ENCODE measurements around the gene RHOF.

The RHOF gene

GRCh38 chr12:121786440-121786825 is 7.1 kb downstream of the RHOF start:
- Histone ChIP-seq H3K9ac (ENCODE audit: low read length in 5 of 5) (no peak overlapping the region), H3K9me3 (ENCODE audit: control insufficient read depth in 5 of 5, low read length in 5 of 5) (no peaks in the 10 kb centered on the region), H3K36me3 (ENCODE audit: control insufficient read depth in 5 of 5, insufficient read depth in 5 of 5, low read length in 5 of 5) (no peaks in the 10 kb centered on the region), H3K4me1 (ENCODE audit: control insufficient read depth in 5 of 5, insufficient read depth in 5 of 5, low read length in 5 of 5) (peaks cover 2 to 55% (median 35%) of the 10 kb centered on the region in 5 donors), H3K4me3 (ENCODE audit: low read depth in 1 of 5, low read length in 5 of 5) (no peak overlapping the region), H3K27ac (ENCODE audit: low read depth, low read length) (no peak overlapping the region), H3K27me3 (ENCODE audit: control insufficient read depth in 5 of 5, insufficient read depth in 4 of 5, low read length in 5 of 5) (no peaks in the 10 kb centered on the region)

GRCh38 chr12:121784460-121784859 is 9.0 kb downstream of the RHOF start:
- Histone ChIP-seq H3K4me1 (ENCODE audit: control insufficient read depth in 5 of 5, insufficient read depth in 5 of 5, low read length in 5 of 5) (peaks cover 2 to 47% (median 27%) of the 10 kb centered on the region in 5 donors), H3K4me3 (ENCODE audit: low read depth in 1 of 5, low read length in 5 of 5) (no peak overlapping the region), H3K27ac (ENCODE audit: low read depth, low read length) (no peak overlapping the region), H3K36me3 (ENCODE audit: control insufficient read depth in 5 of 5, insufficient read depth in 5 of 5, low read length in 5 of 5) (peaks cover 0 to 11% (median 8%) of the 10 kb centered on the region in 5 donors), H3K9ac (ENCODE audit: low read length in 5 of 5) (no peak overlapping the region), H3K9me3 (ENCODE audit: control insufficient read depth in 5 of 5, low read length in 5 of 5) (no peaks in the 10 kb centered on the region), H3K27me3 (ENCODE audit: control insufficient read depth in 5 of 5, insufficient read depth in 4 of 5, low read length in 5 of 5) (no peaks in the 10 kb centered on the region)

GRCh38 chr12:121783766-121784165 is 9.7 kb downstream of the RHOF start:
- Histone ChIP-seq H3K36me3 (ENCODE audit: control insufficient read depth in 5 of 5, insufficient read depth in 5 of 5, low read length in 5 of 5) (peaks cover 0 to 18% (median 13%) of the 10 kb centered on the region in 5 donors), H3K9me3 (ENCODE audit: control insufficient read depth in 5 of 5, low read length in 5 of 5) (no peaks in the 10 kb centered on the region), H3K27ac (ENCODE audit: low read depth, low read length) (no peak overlapping the region), H3K9ac (ENCODE audit: low read length in 5 of 5) (no peak overlapping the region), H3K4me1 (ENCODE audit: control insufficient read depth in 5 of 5, insufficient read depth in 5 of 5, low read length in 5 of 5) (peaks cover 2 to 40% (median 20%) of the 10 kb centered on the region in 5 donors), H3K27me3 (ENCODE audit: control insufficient read depth in 5 of 5, insufficient read depth in 4 of 5, low read length in 5 of 5) (no peaks in the 10 kb centered on the region), H3K4me3 (ENCODE audit: low read depth in 1 of 5, low read length in 5 of 5) (no peak overlapping the region)

GRCh38 chr12:121781998-121782979 is 11.2 kb downstream of the RHOF start:
- Histone ChIP-seq H3K36me3 (ENCODE audit: control insufficient read depth in 5 of 5, insufficient read depth in 5 of 5, low read length in 5 of 5) (peaks cover 0 to 22% (median 13%) of the 10 kb centered on the region in 5 donors), H3K9me3 (ENCODE audit: control insufficient read depth in 5 of 5, low read length in 5 of 5) (no peaks in the 10 kb centered on the region), H3K4me1 (ENCODE audit: control insufficient read depth in 5 of 5, insufficient read depth in 5 of 5, low read length in 5 of 5) (peaks cover 2 to 36% (median 20%) of the 10 kb centered on the region in 5 donors), H3K27me3 (ENCODE audit: control insufficient read depth in 5 of 5, insufficient read depth in 4 of 5, low read length in 5 of 5) (no peaks in the 10 kb centered on the region), H3K4me3 (ENCODE audit: low read depth in 1 of 5, low read length in 5 of 5) (no peak overlapping the region), H3K27ac (ENCODE audit: low read depth, low read length) (peak overlapping the region; percentile 65), H3K9ac (ENCODE audit: low read length in 5 of 5) (peak overlapping the region in 2 of 5 donors; percentile 8 to 10)

- peak overlapping the region; percentile 65 for H3K27ac ChIP-seq (ENCODE audit: low read depth, low read length)
- H3K4me1 ChIP-seq (ENCODE audit: control insufficient read depth in 5 of 5, insufficient read depth in 5 of 5, low read length in 5 of 5): peaks cover 2 to 32% (median 20%) of the 10 kb centered on the region in 5 donors
- peaks cover 0 to 22% (median 13%) of the 10 kb centered on the region in 5 donors for H3K36me3 ChIP-seq (ENCODE audit: control insufficient read depth in 5 of 5, insufficient read depth in 5 of 5, low read length in 5 of 5)
- peak overlapping the region in 2 of 5 donors; percentile 8 to 19 for H3K9ac ChIP-seq (ENCODE audit: low read length in 5 of 5)
- no peak overlapping the region for H3K4me3 ChIP-seq (ENCODE audit: low read depth in 1 of 5, low read length in 5 of 5)
- H3K9me3 ChIP-seq (ENCODE audit: control insufficient read depth in 5 of 5, low read length in 5 of 5): no peaks in the 10 kb centered on the region
- no peaks in the 10 kb centered on the region for H3K27me3 ChIP-seq (ENCODE audit: control insufficient read depth in 5 of 5, insufficient read depth in 4 of 5, low read length in 5 of 5)
Observed at GRCh38 chr12:121781484-121781997, 11.9 kb downstream of the RHOF start.

GRCh38 chr12:121780429-121780828 is 13.1 kb downstream of the RHOF start:
- no peak overlapping the region for H3K27ac ChIP-seq (ENCODE audit: low read depth, low read length)
- H3K4me1 ChIP-seq (ENCODE audit: control insufficient read depth in 5 of 5, insufficient read depth in 5 of 5, low read length in 5 of 5): peaks cover 2 to 33% (median 23%) of the 10 kb centered on the region in 5 donors
- peaks cover 0 to 22% (median 13%) of the 10 kb centered on the region in 5 donors for H3K36me3 ChIP-seq (ENCODE audit: control insufficient read depth in 5 of 5, insufficient read depth in 5 of 5, low read length in 5 of 5)
- H3K9me3 ChIP-seq (ENCODE audit: control insufficient read depth in 5 of 5, low read length in 5 of 5): no peaks in the 10 kb centered on the region
- no peak overlapping the region for H3K4me3 ChIP-seq (ENCODE audit: low read depth in 1 of 5, low read length in 5 of 5)
- H3K27me3 ChIP-seq (ENCODE audit: control insufficient read depth in 5 of 5, insufficient read depth in 4 of 5, low read length in 5 of 5): no peaks in the 10 kb centered on the region
- no peak overlapping the region for H3K9ac ChIP-seq (ENCODE audit: low read length in 5 of 5)

GRCh38 chr12:121779422-121779895 is 14.0 kb downstream of the RHOF start:
- H3K4me1 ChIP-seq (ENCODE audit: control insufficient read depth in 5 of 5, insufficient read depth in 5 of 5, low read length in 5 of 5): peaks cover 2 to 27% (median 19%) of the 10 kb centered on the region in 5 donors
- H3K9ac ChIP-seq (ENCODE audit: low read length in 5 of 5): no peak overlapping the region
- H3K27me3 ChIP-seq (ENCODE audit: control insufficient read depth in 5 of 5, insufficient read depth in 4 of 5, low read length in 5 of 5): no peaks in the 10 kb centered on the region
- H3K27ac ChIP-seq (ENCODE audit: low read depth, low read length): no peak overlapping the region
- H3K36me3 ChIP-seq (ENCODE audit: control insufficient read depth in 5 of 5, insufficient read depth in 5 of 5, low read length in 5 of 5): peaks cover 0 to 22% (median 13%) of the 10 kb centered on the region in 5 donors
- no peak overlapping the region for H3K4me3 ChIP-seq (ENCODE audit: low read depth in 1 of 5, low read length in 5 of 5)
- H3K9me3 ChIP-seq (ENCODE audit: control insufficient read depth in 5 of 5, low read length in 5 of 5): no peaks in the 10 kb centered on the region

GRCh38 chr12:121778567-121779421 is 14.7 kb downstream of the RHOF start:
- Histone ChIP-seq H3K36me3 (ENCODE audit: control insufficient read depth in 5 of 5, insufficient read depth in 5 of 5, low read length in 5 of 5) (peaks cover 0 to 22% (median 13%) of the 10 kb centered on the region in 5 donors), H3K9ac (ENCODE audit: low read length in 5 of 5) (no peak overlapping the region), H3K27ac (ENCODE audit: low read depth, low read length) (no peak overlapping the region), H3K27me3 (ENCODE audit: control insufficient read depth in 5 of 5, insufficient read depth in 4 of 5, low read length in 5 of 5) (no peaks in the 10 kb centered on the region), H3K4me3 (ENCODE audit: low read depth in 1 of 5, low read length in 5 of 5) (no peak overlapping the region), H3K9me3 (ENCODE audit: control insufficient read depth in 5 of 5, low read length in 5 of 5) (no peaks in the 10 kb centered on the region), H3K4me1 (ENCODE audit: control insufficient read depth in 5 of 5, insufficient read depth in 5 of 5, low read length in 5 of 5) (peaks cover 2 to 22% (median 19%) of the 10 kb centered on the region in 5 donors)

GRCh38 chr12:121776190-121777098 is 17.0 kb downstream of the RHOF start:
- no peaks in the 10 kb centered on the region for H3K27me3 ChIP-seq (ENCODE audit: control insufficient read depth in 5 of 5, insufficient read depth in 4 of 5, low read length in 5 of 5)
- H3K9ac ChIP-seq (ENCODE audit: low read length in 5 of 5): no peak overlapping the region
- no peak overlapping the region for H3K4me3 ChIP-seq (ENCODE audit: low read depth in 1 of 5, low read length in 5 of 5)
- peaks cover 0 to 22% (median 13%) of the 10 kb centered on the region in 5 donors for H3K36me3 ChIP-seq (ENCODE audit: control insufficient read depth in 5 of 5, insufficient read depth in 5 of 5, low read length in 5 of 5)
- no peak overlapping the region for H3K27ac ChIP-seq (ENCODE audit: low read depth, low read length)
- H3K4me1 ChIP-seq (ENCODE audit: control insufficient read depth in 5 of 5, insufficient read depth in 5 of 5, low read length in 5 of 5): peaks cover 2 to 31% (median 19%) of the 10 kb centered on the region in 5 donors
- no peaks in the 10 kb centered on the region for H3K9me3 ChIP-seq (ENCODE audit: control insufficient read depth in 5 of 5, low read length in 5 of 5)

Data from subcutaneous abdominal adipose tissue (tissue), 5 donors.